Thoracic aorta (tissue), 2 donors: ENCODE results near the gene PES1. TPM values are rescaled to one million over a fixed set of nuclear protein-coding genes. Genes with fewer than 3 reads are reported as not detected.
"Not testable (repeated sequence)": the region's sequence is repeated elsewhere in the genome, so short reads cannot be mapped to it uniquely, and the experiment has no call there.

Experiments
- ATAC-seq: fragments of 150-250 bp; one replicate; pipeline ENCODE4 v1.8.0; 2017; ENCODE audit warnings: low read depth; ENCODE audit not compliant: insufficient number of reproducible peaks, low FRiP score
- DNase-seq: peaks from one replicate; pipeline ENCODE4 v3.0.0-alpha.2; 2020; ENCODE audit warnings: low spot score
- H3K27ac ChIP-seq, 2 donors: fragments of 200-600 bp; sonication (generic); 1 replicate in 1 of 2; 2 replicates in 1 of 2; pipeline ENCODE4 v1.5.1; 2016; ENCODE audit warnings: mild to moderate bottlenecking in 2 of 2, moderate library complexity in 2 of 2
- H3K27me3 ChIP-seq: fragments of 200-600 bp; sonication (generic); replicated peaks from 2 replicates; pipeline ENCODE4 v1.6.0; 2016; ENCODE audit warnings: mild to moderate bottlenecking; ENCODE audit not compliant: insufficient read depth
- H3K36me3 ChIP-seq: fragments of 200-600 bp; sonication (generic); one replicate; pipeline ENCODE4 v1.5.1; 2016
- H3K4me1 ChIP-seq, 2 donors: fragments of 200-600 bp; sonication (generic); 1 replicate in 1 of 2; 2 replicates in 1 of 2; pipeline versions ENCODE4 v1.5.1 to v1.6.0; 2016; ENCODE audit warnings: low read depth in 2 of 2, mild to moderate bottlenecking in 1 of 2; ENCODE audit not compliant: control insufficient read depth in 1 of 2
- H3K4me3 ChIP-seq: fragments of 200-600 bp; sonication (generic); 2 replicates; pipeline ENCODE4 v1.5.1; 2016; ENCODE audit warnings: mild to moderate bottlenecking
- H3K9me3 ChIP-seq: fragments of 200-600 bp; sonication (generic); 2 replicates; pipeline ENCODE4 v1.5.1; 2016
- total RNA-seq, 2 donors: library from RNA; depleted of rRNA; stranded (reverse); fragments of >200 nt; gene quantifications; one replicate each; pipeline versions ENCODE4 v1.1.0 to v1.2.3, GENCODE V29; 2016
- TF ChIP-seq, protein P1 (sequence below): fragments of 200-600 bp; sonication (generic); IDR thresholded peaks from one replicate; pipeline ENCODE4 v1.5.1; 2019; ENCODE audit warnings: antibody characterized with exemption

Gene PES1
- total RNA-seq, 2 donors from 2014 or later, result 30.5 to 58.6 TPM

DNA sequence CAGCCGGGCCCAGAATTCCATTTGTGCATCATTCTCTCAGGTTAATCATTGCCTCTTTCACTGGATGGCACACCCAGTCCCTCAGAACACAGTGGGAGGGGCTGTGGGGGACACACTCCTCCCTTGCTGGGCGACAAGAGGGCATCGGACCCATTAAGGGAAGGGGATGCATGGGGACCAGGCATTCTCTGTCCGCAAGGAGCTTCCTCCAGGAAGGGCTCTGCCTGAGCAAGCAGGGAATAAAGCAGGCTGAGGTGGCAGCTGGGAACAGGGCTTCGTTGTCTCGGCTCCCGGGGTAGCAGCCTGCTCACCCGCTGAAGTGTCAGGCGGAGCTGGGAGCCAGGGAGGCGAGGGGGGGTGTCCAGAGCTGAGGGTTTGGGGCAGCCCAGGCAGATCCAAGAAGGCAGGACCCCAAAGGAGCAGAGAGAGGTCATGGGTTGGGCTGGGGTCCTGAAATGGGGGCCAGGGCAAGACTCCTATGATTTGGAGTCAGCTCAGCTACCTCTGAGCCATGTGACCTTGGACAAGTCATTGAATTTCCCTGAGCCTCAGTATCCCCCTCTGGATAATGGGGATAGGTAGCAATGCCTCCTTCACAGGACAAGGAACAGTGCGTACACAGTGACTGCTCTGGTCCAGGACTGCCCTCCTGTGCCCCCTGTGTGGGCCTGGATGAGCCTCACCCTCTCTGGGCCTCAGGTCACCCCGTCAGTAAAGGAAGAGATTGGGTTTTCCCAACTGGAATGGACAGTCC, 18.7 kb downstream of the PES1 start:
- Histone ChIP-seq H3K4me1 (peaks cover 12 to 28% of the 10 kb centered on the region in 2 donors), H3K27ac (peak overlapping the region in 1 of 2 donors; percentile 69), H3K4me3 (no peak overlapping the region), H3K27me3 (no peaks in the 10 kb centered on the region), H3K36me3 (peaks cover 19% of the 10 kb centered on the region), H3K9me3 (no peaks in the 10 kb centered on the region)
- DNase-seq, result no peak
- ATAC-seq, result no peak
- TF ChIP-seq, protein P1, sequence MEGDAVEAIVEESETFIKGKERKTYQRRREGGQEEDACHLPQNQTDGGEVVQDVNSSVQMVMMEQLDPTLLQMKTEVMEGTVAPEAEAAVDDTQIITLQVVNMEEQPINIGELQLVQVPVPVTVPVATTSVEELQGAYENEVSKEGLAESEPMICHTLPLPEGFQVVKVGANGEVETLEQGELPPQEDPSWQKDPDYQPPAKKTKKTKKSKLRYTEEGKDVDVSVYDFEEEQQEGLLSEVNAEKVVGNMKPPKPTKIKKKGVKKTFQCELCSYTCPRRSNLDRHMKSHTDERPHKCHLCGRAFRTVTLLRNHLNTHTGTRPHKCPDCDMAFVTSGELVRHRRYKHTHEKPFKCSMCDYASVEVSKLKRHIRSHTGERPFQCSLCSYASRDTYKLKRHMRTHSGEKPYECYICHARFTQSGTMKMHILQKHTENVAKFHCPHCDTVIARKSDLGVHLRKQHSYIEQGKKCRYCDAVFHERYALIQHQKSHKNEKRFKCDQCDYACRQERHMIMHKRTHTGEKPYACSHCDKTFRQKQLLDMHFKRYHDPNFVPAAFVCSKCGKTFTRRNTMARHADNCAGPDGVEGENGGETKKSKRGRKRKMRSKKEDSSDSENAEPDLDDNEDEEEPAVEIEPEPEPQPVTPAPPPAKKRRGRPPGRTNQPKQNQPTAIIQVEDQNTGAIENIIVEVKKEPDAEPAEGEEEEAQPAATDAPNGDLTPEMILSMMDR, result no peak

DNA sequence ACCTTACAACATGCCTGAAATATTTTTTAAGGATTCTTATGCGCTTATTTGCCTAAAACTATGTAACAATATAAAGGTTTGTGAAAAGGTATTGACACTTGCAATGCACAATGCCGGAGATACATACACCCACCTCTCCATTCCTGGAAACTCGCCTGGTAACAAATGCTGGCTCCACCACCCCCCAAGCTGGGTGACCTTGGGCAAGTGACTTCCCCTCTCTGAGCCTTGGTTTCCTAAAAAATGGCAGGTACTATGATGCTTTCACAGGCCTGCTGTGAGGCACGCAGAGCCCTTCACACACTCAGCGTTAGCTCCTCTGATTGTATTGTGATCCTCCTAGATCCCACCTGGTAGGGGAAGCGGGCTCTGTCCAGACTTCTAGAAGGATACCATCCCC, 19.5 kb downstream of the PES1 start:
- H3K9me3 ChIP-seq, result no peaks in the 10 kb centered on the region
- H3K27me3 ChIP-seq, result no peaks in the 10 kb centered on the region
- TF ChIP-seq, protein P1, result no peak
- DNase-seq, result no peak
- no peak for ATAC-seq
- H3K4me3 ChIP-seq, result no peak overlapping the region
- peaks cover 12 to 28% of the 10 kb centered on the region in 2 donors for H3K4me1 ChIP-seq
- peaks cover 11% of the 10 kb centered on the region for H3K36me3 ChIP-seq
- no peak overlapping the region for H3K27ac ChIP-seq

- H3K4me1 ChIP-seq, result peaks cover 1 to 11% of the 10 kb centered on the region in 2 donors
- no peak overlapping the region for H3K4me3 ChIP-seq
- ATAC-seq, result no peak
- H3K27ac ChIP-seq, result no peak overlapping the region
- no peaks in the 10 kb centered on the region for H3K9me3 ChIP-seq
- H3K36me3 ChIP-seq, result no peaks in the 10 kb centered on the region
- TF ChIP-seq, protein P1, result no peak
- H3K27me3 ChIP-seq, result no peaks in the 10 kb centered on the region
- DNase-seq, result no peak
These were observed 22.0 kb downstream of the PES1 start for GRCh38 chr22:30569674-30570202.

- no peaks in the 10 kb centered on the region for H3K4me1 ChIP-seq
- TF ChIP-seq, protein P1, result no peak
- DNase-seq (no peak), ATAC-seq (no peak)
- no peaks in the 10 kb centered on the region for H3K36me3 ChIP-seq
- H3K9me3 ChIP-seq, result no peaks in the 10 kb centered on the region
- H3K27me3 ChIP-seq, result no peaks in the 10 kb centered on the region
- no peak overlapping the region for H3K4me3 ChIP-seq
- no peak overlapping the region for H3K27ac ChIP-seq
These were observed 23.4 kb downstream of the PES1 start for GRCh38 chr22:30568137-30568805.

GRCh38 chr22:30567277-30567676, 24.4 kb downstream of the PES1 start:
- H3K36me3 ChIP-seq, H3K4me1 ChIP-seq, H3K27ac ChIP-seq, H3K4me3 ChIP-seq, ATAC-seq, H3K9me3 ChIP-seq, DNase-seq, H3K27me3 ChIP-seq: not testable (repeated sequence)
